Endometrial microvascular endothelial cells (primary cell): ENCODE results near the gene GALNT1. TPM values are rescaled to one million over a fixed set of nuclear protein-coding genes. Genes with fewer than 3 reads are reported as not detected.

ENCODE experiments used
- in situ Hi-C: cut with HindIII; loops from 2 replicates; pipeline ENCODE4 v1.10.0; 2017; ENCODE audit warnings: low sequenced_read_pairs, low pct_unique_long_range_greater_than_20kb; ENCODE audit errors: inconsistent ontology term
- total RNA-seq: library from RNA; depleted of rRNA; stranded (reverse); fragments of >200 nt; gene quantifications from one replicate; pipeline ENCODE4 v1.2.3, GENCODE V29; 2015; ENCODE audit errors: inconsistent ontology term

GALNT1 gene
- total RNA-seq, 1 donor from 2014 or later, result 215 TPM

DNA sequence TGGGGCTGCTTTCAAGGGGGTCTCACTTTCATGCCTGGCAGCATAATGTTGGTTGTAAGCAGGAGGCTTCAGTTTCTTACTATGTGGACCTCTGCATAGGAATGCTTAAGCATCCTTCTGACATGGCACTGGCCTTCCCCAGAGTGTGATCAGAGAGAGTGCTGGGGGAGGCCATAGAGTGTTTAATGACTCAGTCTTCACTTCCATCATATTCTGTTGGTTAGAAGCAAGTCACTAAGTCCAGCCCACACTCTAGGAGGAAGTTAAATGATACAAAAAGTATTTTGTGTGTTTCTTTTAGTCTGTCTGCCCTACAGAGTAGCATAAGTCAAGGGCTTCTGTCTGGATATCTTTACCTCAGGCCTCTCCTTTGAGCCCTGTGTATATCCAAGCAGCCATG, 64.9 kb downstream of the GALNT1 start:
- in situ Hi-C loops, result no loop called here

DNA sequence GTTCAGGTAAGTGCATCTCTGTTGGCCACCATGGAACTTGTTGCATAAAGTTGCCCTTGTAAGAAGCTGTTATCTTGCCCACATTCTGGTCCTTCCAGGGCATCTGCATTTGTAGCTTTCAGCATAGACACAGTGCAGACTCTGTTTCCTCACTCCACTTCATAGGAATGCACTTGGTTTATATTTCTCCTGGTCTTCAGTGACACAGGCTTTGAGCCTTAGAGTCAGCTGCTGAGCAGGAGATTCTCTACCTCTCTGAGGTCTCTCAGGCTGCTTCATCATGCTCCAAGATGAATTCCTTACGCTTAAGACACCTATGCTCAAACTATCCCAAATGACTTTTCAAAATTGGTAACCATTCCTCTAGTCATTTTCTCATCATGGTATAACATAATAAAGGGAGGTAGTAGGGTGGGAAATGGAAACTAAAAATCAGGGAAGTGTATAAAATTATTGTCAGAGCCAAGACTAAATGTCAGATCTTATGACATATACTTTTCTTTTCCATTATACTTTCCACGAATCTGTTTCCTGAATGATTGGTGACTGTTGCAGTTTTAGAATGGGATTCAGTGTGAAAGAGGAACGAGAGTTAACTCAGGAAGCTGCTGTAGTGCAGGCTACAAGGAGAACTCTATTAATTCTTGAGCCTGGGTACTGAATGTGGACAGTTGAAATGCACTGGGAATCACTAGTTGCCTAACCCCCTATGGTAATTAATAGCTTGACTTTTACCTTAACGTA, 72.0 kb downstream of the GALNT1 start:
- in situ Hi-C loops, result no loop called here

DNA sequence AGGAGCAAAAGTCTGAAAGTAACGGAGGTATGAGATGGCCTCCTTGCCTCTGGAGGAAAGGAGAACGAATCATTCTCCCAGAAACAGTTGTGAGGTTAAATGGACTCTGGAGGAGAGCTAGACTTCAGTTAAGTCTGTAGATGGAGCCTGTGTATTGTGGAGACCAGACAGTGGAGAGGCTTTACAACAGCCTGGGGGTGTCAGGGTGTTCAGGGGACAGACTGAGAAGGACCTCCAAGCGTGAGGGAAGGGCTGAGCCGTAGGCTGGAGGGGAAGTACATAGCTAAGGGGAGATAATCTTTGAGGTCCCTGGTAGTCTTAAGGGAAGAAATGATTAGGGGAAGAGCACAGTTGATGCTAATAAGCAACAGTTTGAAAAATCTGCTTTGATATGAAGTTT, 76.6 kb downstream of the GALNT1 start:
- in situ Hi-C loops, result no loop called here

DNA sequence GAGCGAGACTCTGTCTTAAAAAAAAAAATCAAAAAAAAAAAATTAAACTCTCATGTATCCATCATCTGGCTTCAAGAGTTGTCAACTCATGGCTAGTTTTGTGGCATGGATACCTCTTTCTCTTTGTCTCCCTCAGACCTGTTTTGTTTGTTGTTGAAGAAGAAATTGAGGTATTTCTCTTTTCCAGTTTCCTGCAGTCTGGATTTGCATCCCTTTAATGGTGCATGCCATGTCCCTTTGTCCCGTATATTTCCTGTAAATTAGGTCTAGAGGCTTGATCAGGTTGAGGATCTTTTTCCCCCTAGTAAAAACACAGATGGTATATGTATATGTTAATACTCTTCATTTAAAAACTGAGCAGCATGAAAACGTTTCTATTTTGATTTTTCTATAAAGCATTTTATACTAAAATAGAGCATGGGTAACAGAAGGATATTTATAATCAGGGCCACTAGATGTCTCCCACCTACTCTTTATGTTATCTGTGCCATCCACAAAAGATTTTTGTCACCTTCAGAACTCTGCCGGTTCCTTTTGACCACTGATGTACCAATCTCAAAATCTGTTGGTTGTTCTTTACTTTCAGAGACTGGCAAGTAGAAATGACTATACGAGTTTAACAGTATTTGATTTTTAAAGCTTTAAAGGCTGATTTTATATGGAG, 80.1 kb downstream of the GALNT1 start:
- in situ Hi-C loops, result no loop called here

DNA sequence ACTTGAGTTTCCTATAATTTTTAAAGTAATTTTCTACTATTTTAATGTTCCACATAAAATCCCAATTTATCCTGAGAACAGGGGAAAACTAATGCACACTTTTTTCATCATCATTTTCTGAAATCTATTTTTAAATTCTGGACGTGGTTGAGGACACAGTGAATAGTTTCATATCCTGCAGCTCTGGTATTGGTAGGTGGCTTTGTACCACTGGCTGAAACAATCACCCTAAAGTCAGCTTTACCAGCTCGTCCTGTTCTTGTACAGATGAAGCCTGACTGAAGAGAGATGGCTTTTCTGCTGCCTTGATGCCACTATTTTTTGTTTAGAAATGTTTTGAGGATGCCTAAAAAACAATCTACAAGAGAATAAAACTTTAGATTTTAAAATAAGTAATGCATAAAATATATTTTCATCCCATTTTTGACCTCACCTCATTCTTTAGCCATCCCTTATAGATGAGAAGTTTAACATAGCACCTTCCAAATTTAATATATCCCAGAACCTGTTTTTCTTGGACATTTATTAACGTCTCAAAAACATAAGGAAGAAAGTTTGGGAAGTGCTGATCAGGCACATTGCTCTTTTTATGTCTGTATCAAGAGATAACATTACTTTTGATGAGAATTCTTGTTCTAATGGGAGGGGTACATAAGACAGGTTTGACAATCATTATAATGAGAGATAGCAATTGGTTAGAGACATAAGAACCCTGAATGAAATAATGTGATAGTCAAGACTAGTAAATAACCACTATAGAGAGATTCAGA, 80.9 kb downstream of the GALNT1 start:
- in situ Hi-C loops, result no loop called here

GRCh38 chr18:35671966-35672603, 90.5 kb downstream of the GALNT1 start:
- in situ Hi-C loops, result no loop called here

- in situ Hi-C loops, result no loop called here
Observed at GRCh38 chr18:35672897-35673296, 91.4 kb downstream of the GALNT1 start.

GRCh38 chr18:35673682-35674081, 92.1 kb downstream of the GALNT1 start:
- in situ Hi-C loops, result no loop called here

DNA sequence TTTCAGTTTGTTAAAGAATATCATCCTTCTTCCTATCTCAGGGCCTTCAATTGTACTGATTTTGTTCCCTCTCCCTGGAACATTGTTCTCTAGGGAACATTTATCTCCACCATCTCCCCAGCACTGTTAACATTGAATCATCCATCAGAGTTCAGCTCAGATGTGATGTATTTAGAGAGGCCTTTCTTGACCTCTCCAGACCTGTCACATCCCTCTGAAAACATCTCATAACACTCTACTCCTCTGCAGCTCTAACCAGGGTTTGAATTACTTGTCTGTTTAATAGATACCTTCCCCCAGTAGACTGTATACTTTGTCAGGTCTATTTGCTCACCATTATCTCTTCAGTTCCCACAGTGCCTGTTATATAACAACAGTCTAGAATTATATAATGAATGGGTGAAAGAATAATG, 98.6 kb downstream of the GALNT1 start:
- in situ Hi-C loops, result no loop called here

- in situ Hi-C loops, result no loop called here
Observed at GRCh38 chr18:35682281-35682867, 100.8 kb downstream of the GALNT1 start.

- in situ Hi-C loops, result no loop called here
Observed at GRCh38 chr18:35683021-35683420, 101.5 kb downstream of the GALNT1 start.

DNA sequence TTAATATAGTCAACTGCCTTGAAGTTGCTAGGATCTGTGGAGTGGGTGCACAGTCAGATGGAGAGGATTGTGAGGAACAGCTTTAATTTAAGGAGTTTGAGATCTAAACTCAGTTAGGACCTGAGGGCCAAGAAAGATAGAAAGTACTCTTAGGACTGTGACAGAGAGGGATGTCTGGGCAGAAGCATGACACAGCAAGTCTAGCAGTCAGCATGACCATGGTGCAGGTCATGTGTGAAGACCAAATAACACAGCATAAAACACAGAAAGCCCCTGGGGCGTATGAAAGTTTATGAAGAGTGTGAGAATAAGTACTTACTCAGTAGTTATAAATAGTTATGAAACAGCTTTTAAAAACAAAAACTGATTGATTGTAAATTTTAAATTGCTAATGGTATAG, 107.2 kb downstream of the GALNT1 start:
- in situ Hi-C loops, result no loop called here

DNA sequence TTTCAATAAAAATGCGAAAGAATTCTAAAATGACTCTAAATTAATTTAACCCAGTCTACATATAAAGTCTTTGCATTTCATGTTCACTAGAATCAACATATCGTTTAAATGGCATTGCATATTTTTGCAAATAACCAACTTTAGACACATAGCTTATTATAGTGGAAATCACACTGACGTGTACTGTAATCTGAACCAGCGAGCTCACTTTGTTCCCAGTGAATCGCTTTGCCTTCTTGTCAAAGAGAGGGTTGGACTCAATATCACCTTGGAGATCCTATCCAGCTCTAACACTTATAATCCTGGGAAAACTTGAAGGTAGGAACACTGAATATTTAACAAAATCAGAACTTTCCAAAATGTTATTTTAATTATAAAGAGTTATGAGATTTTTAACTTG, 108.2 kb downstream of the GALNT1 start:
- in situ Hi-C loops, result no loop called here

DNA sequence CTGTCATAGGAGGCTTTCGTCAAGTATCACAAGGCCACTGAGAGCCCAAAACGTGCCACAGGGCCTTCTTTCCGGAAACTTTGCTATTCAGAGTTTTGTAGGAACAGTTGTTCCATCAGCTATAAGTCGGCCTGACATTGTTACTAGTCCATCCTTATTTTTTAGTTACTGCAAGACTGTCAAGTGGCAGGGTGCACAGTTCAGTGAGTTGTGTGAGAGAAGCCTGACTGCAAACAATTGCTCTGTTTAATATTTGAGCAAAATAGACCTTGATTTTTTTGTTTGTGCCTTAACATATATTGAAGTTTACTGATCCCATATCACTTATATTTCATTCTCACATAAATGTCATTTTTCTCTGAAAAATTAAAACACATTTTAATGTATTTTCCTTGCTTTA, 110.1 kb downstream of the GALNT1 start:
- in situ Hi-C loops, result no loop called here

DNA sequence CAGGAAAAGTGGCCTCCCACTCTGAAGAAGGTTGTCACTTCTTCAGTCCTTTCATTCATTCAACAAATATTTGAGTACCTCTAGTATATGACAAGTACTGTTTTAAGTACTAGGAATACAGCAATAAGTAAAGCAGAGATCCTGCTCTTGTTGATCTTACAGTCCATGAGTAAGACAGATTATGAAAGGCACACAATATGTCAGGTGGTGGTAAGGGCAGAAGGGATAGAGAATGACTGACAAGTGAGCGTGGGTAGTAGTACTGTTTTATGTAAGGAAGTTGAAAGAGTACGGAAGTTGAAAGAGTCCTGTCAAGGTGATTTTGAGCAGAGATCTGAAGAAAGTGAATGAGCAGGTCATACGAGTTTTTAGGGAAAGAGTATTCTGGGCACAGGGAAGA, 111.3 kb downstream of the GALNT1 start:
- in situ Hi-C loops, result no loop called here

DNA sequence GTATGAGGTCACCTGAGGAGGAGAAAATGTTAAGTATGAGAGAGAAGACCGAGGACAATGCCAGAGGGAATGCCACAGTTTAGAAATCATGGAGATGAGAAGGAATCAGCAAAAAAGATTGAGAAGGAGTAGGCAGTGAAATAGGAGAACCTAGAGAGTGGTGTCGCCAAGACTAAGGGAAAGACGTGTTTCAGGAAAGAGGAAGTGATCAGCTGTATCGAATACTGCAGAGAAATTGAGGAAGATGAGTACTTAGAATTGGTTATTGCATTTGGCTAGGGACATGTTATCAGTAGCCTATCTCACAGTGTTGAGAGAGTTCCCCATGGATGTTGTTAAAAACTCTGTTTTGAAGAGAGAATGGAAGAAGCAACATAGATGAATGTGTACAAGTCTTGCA, 112.3 kb downstream of the GALNT1 start:
- in situ Hi-C loops, result no loop called here

DNA sequence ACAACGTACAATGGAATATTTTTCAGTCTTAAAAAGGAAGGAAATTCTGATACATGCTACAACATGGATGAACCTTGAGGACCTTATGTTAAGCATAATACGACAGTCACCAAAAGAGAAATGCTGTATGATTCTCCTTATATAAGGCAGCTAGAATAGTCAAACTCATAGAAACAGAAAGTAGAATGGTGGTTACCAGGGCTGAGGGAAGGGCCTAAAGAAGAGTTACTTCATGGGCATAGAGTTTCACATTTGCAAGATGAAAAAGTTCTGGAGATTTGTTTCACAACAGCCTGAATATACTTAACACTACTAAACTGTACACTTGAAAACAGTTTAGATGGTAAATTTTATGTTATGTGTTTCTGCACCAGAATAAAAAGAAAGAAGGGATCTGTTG, 113.3 kb downstream of the GALNT1 start:
- in situ Hi-C loops, result no loop called here

DNA sequence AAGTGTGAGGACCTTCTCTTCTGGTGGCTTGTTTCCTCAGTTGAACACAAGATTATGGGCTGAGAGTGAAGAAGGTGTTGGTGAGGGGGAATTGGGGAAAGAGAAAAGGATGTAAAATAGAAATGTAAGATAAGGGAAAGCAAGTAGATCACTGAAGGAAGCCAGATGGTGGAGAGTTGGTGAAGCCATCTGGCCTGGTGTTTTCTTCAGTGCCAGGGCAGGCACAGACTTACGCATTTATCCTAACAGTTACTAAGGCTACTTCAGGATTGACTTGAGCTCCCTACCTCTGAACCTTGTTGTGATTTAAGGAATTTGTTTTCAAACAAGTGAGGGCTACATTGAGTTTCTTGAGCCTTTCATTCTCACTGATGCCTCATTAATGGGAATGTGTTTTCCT, 113.8 kb downstream of the GALNT1 start:
- in situ Hi-C loops, result no loop called here

GRCh38 chr18:35695803-35696202, 114.3 kb downstream of the GALNT1 start:
- in situ Hi-C loops, result no loop called here
